GM23248 (cell line): ENCODE measurements around the gene MTA2.

Experiments
- EZH2 ChIP-seq: fragments of 200-600 bp; sonication (generic); IDR thresholded peaks from 2 replicates; pipeline ENCODE4 v1.6.1; 2018; ENCODE audit warnings: antibody characterized with exemption, mild to moderate bottlenecking; ENCODE audit not compliant: insufficient read depth, poor library complexity, severe bottlenecking
- EZH2phosphoT487 ChIP-seq: fragments of 200-600 bp; sonication (generic); IDR thresholded peaks from 2 replicates; pipeline ENCODE4 v1.6.1; 2018; ENCODE audit warnings: antibody characterized with exemption, moderate library complexity, mild to moderate bottlenecking, low read depth; ENCODE audit not compliant: insufficient read depth

DNA sequence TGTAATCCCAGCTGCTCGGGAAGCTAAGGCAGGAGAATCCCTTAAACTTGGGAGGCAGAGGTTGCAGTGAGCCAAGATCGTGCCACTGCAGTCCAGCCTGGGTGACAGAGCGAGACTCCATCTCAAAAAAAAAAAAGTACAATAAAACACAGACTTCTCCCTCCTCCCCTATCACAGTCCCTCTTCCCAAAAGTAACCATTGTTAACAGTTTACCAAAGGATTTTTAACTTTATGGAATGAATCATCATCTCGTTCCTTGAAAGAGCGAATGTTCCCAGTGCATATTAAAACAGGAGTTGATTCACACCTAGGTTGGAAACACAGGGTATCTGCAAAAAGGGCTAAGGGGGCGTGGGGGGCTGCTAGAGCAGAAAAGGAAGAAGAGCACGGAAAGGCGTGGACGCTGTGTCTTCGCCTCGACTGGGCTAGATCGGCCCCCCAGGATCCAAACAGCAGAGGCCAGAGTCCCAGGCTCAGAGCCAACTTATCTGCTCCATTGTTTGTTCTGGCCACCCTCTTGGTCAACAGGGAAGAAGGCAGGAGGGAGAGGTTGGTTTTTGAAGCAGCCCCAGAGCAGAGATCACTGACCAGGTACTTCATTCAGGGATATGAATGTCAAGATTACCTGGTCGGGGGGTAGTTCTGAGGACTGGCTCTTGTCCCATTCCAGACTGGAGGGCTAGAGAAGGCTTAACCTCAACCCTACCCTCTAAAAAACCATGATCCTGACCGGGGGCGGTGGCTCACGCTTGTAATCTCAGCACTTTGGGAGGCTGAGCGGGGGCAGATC, 52.9 kb downstream of the MTA2 start:
- TF ChIP-seq EZH2phosphoT487 = no peak
- TF ChIP-seq EZH2 = no peak
